Stomach smooth muscle (tissue), 2 donors: ENCODE results near the gene PRXL2A.

Experiments
- H3K27ac ChIP-seq: one replicate; pipeline ENCODE4 v1.7.0; 2013; ENCODE audit warnings: mild to moderate bottlenecking, low read length, inconsistent platforms
- H3K27me3 ChIP-seq, 2 donors: one replicate each; pipeline ENCODE4 v1.7.0; 2013; ENCODE audit warnings: low read length in 2 of 2; ENCODE audit not compliant: insufficient read depth in 2 of 2, control insufficient read depth in 1 of 2
- H3K36me3 ChIP-seq, 2 donors: one replicate each; pipeline ENCODE4 v1.7.0; 2013; ENCODE audit warnings: low read length in 2 of 2; ENCODE audit not compliant: control insufficient read depth in 2 of 2, insufficient read depth in 2 of 2
- H3K4me1 ChIP-seq: one replicate; pipeline ENCODE4 v1.7.0; 2013; ENCODE audit warnings: low read length; ENCODE audit not compliant: control insufficient read depth, insufficient read depth
- H3K4me3 ChIP-seq, 2 donors: one replicate each; pipeline ENCODE4 v1.7.0; 2013; ENCODE audit warnings: low read length in 2 of 2
- H3K9ac ChIP-seq, 2 donors: one replicate each; pipeline ENCODE4 v1.7.0; 2013; ENCODE audit warnings: low read length in 2 of 2, mild to moderate bottlenecking in 1 of 2
- H3K9me3 ChIP-seq, 2 donors: one replicate each; pipeline ENCODE4 v1.7.0; 2013; ENCODE audit warnings: low read length in 2 of 2; ENCODE audit not compliant: control insufficient read depth in 2 of 2
- donor health status: healthy.
- donor health status: Pancreatic carcinoma.

The PRXL2A gene

GRCh38 chr10:80462299-80462980 is 54.1 kb downstream of the PRXL2A start:
- Histone ChIP-seq H3K27ac (peak overlapping the region; percentile 49), H3K27me3 (no peaks in the 10 kb centered on the region), H3K4me1 (peaks cover 80% of the 10 kb centered on the region), H3K4me3 (peak overlapping the region in 1 of 2 donors; percentile 47), H3K36me3 (no peaks in the 10 kb centered on the region), H3K9me3 (no peaks in the 10 kb centered on the region), H3K9ac (peak overlapping the region in 1 of 2 donors; percentile 29)

DNA sequence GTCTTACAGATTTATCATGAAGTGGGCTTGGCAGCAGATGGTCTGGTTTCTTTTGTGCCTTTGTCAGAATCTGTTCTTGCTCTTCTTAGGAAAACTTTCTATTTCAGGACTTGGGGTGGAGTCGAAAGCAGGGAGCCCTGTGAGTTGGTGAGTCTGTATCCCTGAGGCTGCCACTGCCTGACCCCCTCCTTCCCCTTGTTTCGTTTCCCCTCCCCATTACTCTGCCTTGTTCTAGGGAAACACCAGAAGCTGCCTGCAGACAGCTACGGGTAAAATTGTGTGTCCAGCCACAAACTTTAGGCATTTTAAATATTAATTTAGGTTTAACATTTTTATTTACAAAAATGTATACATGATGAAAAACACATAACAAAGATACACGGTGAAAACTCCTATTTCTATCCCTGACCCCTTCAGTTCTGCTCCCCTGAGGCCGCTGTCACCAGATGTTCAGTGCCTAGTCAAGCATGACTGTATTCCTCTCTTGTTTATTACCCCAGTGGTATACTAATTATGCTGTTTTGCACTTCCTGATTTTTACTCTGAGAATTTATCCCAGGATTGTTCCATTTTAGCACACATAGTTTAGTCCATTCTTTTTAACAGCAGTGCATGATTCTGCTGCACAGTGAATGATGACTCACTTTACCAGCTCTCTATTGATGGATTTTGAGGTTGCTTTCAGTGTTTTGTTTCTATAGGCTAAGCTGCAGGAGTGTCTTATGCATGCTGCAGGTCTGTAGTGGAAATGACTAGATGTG is 54.8 kb downstream of the PRXL2A start:
- peaks cover 81% of the 10 kb centered on the region for H3K4me1 ChIP-seq
- H3K36me3 ChIP-seq: no peaks in the 10 kb centered on the region
- no peaks in the 10 kb centered on the region for H3K27me3 ChIP-seq
- peak overlapping the region in 1 of 2 donors; percentile 29 for H3K9ac ChIP-seq
- H3K9me3 ChIP-seq: no peaks in the 10 kb centered on the region
- peak overlapping the region in 1 of 2 donors; percentile 47 for H3K4me3 ChIP-seq
- peak overlapping the region; percentile 49 for H3K27ac ChIP-seq

DNA sequence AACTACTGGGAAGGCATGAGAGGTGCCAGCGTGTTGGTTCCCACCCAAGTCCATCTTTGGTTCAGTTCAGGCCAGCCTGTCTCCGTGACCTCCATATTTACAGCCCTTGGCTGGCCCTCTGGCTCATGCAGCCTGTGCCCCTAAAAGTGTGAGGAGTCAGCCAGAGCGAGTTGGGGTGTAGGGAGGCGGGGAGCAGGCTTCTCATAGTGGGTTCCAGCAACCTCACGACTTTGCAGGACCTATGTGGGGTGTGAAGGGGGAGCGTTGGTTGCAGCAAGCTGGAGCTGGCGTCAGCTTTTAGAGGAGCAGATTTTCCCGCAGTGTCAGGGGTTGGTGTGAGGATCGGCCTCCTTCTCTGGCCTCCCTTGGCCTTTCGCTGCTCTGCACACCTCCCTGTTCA is 55.5 kb downstream of the PRXL2A start:
- Histone ChIP-seq H3K4me1 (peaks cover 76% of the 10 kb centered on the region), H3K9me3 (no peaks in the 10 kb centered on the region), H3K9ac (no peak overlapping the region), H3K36me3 (no peaks in the 10 kb centered on the region), H3K27ac (no peak overlapping the region), H3K4me3 (no peak overlapping the region), H3K27me3 (no peaks in the 10 kb centered on the region)

DNA sequence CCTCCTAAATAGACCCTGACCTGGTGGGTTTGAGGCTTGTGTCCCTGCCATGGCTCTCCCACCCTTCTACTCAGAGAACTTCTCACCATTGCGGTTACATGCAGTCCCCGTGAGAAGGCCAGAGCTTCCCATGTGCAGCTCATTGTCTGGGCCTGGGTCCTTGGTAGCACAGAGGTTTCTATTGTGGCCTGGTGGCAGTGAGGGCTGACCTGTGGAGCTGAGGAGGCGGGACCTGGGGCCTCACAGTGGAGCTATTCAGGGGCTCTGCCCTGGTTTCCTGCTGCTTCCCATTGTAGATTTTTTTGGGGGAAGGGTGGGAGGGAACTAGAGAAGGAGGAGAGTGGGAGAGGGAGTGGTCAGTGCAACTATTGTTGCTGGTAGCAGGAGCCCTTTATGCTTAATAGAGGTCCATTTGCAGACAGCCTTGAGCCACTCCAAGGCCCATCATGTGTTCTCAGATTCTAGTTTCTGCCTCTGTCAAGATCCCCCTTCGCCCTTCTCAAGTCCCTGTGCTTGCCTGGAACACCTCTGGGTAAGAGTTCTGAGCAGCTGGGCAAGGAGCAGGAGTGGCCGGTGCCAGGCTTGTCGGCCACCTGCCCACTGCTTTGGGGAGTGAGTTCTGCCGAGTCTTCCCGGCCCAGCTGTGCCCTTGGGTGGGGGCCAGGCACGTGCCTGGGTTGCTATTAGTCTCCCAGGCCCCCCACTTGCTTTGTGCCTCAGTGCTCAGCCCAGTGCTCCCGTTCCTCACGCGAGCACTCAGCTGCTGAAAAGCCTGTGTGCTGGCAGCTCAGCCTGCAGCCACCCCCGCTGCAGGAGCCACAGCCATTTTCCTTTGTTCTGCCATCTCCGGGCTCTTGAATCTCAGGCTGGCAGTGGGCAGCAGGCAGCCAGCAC is 56.5 kb downstream of the PRXL2A start:
- Histone ChIP-seq H3K9ac (peak overlapping the region; percentile 5 to 50), H3K27me3 (no peaks in the 10 kb centered on the region), H3K36me3 (no peaks in the 10 kb centered on the region), H3K4me3 (peak overlapping the region; percentile 40 to 58), H3K27ac (peak overlapping the region; percentile 53), H3K9me3 (no peaks in the 10 kb centered on the region), H3K4me1 (peaks cover 68% of the 10 kb centered on the region)

GRCh38 chr10:80465451-80465835 is 57.1 kb downstream of the PRXL2A start:
- H3K9ac ChIP-seq: peak overlapping the region in 1 of 2 donors; percentile 50
- peak overlapping the region; percentile 11 for H3K27ac ChIP-seq
- no peaks in the 10 kb centered on the region for H3K27me3 ChIP-seq
- peaks cover 63% of the 10 kb centered on the region for H3K4me1 ChIP-seq
- H3K36me3 ChIP-seq: no peaks in the 10 kb centered on the region
- no peaks in the 10 kb centered on the region for H3K9me3 ChIP-seq
- H3K4me3 ChIP-seq: peak overlapping the region; percentile 40 to 58

DNA sequence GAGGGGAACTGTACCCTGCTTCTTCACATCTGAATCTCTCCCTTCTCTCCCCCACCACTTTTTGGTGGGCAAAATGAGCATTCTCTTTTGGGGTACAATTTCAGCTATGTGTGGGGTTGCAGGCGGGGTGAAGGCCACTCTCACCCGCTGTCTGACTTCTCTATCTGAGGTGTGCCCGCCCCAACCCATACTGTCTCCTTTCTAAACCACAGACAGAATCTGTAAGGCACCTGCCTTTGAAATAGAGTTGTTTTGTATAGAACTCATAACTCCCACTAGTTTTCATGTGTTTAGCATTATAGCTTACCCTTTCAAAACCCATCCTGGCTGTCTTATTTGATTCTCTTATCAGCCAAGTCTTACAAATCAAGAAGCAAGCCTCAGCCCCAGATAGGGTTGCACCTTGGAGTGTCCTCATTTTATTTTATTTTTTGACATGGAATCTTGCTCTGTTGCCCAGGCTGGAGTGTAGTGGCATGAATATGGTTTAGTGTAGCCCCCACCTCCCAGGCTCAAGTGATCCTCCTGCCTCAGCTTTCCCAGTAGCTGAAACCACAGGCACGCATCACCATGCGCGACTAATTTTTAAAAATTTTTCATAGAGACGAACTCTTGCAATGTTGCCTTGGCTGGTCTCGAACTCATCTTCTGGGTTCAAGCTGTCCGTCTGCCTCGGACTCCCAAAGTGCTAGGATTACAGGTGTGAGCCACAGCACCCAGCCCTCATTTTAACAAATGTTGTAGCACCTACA is 57.7 kb downstream of the PRXL2A start:
- Histone ChIP-seq H3K4me3 (no peak overlapping the region), H3K27ac (peak overlapping the region; percentile 11), H3K9me3 (no peaks in the 10 kb centered on the region), H3K9ac (peak overlapping the region in 1 of 2 donors; percentile 50), H3K4me1 (peaks cover 63% of the 10 kb centered on the region), H3K27me3 (no peaks in the 10 kb centered on the region), H3K36me3 (peaks cover 0 to 6% of the 10 kb centered on the region in 2 donors)

DNA sequence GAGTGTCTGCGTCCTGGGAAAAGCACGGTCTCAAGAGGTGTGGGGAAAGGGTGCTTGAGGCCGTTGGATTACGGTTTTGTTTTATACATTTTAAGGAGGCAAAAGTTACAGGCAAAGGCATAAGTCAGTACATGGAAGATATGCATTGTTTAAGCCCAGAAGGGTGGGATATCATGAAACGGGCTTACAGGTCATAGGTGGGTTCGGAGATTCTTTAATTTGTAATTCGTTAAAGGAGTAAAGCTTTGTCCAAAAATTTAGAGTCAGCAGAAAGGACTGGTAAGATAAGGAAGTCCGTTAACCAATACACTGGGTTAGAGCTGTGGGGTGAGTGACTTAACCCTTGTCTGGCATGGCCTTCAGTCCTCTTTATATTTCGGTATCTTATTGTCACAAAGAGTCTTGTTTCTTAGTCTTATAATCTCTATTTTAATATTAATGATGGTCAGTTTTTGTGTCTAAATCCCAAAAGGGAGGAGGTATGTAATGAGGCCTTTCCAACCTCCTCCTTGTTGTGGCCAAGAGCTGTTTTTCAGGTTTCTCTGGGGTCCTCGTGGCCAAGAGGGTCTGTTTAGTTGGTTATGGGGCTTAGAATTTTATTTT is 58.5 kb downstream of the PRXL2A start:
- Histone ChIP-seq H3K9me3 (no peaks in the 10 kb centered on the region), H3K36me3 (peaks cover 0 to 8% of the 10 kb centered on the region in 2 donors), H3K27ac (no peak overlapping the region), H3K4me1 (peaks cover 55% of the 10 kb centered on the region), H3K27me3 (no peaks in the 10 kb centered on the region), H3K4me3 (no peak overlapping the region), H3K9ac (no peak overlapping the region)

DNA sequence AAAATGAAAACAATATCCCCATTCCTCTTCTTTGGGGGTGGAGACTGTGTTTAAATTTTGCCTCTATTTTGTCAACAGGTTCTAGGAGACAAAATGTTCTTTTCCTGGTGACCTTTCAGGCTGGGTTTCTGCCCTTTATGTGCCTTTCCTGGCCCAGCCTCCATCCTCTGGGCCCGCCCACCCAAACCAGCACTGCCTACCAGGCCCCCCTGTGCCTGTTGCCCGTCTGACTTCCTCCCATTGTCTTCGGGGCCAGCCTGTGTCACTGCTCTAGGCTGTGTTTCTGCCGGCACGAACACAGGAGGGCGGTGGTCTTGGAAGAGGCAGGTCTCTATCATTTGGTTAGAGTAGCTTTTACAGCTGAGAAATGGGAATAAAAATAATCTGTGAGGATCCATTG is 59.7 kb downstream of the PRXL2A start:
- Histone ChIP-seq H3K4me3 (no peak overlapping the region), H3K4me1 (peaks cover 48% of the 10 kb centered on the region), H3K36me3 (peaks cover 0 to 8% of the 10 kb centered on the region in 2 donors)

DNA sequence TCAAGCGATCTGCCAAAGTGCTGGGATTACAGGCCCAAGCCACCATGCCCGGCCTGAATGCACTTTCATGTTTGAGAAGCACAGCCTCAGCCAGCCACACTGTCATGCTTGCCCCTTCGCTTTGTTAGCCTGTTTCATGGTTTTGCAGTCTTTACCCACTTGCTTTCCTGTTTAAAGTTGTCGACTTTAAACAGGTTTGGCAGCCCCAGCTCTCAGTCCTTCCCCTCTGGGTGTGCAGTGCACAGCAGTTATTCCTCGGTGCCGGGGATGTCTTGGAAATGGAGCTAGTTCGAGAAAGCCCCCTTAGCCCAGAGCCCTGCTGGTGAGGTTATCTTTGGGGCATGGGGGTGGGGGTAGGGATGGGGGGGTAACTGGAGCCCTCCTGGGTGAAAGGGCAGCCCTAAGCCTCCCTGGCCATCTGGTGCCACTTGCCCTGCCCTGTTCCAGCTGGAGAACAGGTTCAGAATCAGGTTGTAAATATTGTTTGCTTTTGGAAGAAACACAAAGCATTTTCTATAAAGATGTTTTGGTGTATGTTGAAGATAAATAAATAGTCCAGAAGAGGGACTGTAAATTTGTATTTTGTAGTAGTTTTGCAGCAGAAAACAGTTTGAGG is 60.6 kb downstream of the PRXL2A start:
- Histone ChIP-seq H3K36me3 (peaks cover 0 to 8% of the 10 kb centered on the region in 2 donors), H3K4me3 (no peak overlapping the region), H3K9me3 (no peaks in the 10 kb centered on the region), H3K4me1 (peaks cover 40% of the 10 kb centered on the region), H3K9ac (no peak overlapping the region), H3K27me3 (no peaks in the 10 kb centered on the region), H3K27ac (no peak overlapping the region)

More for the DNA sequence above, 59.7 kb downstream of the PRXL2A start:
- H3K27ac ChIP-seq: no peak overlapping the region
- H3K9ac ChIP-seq: no peak overlapping the region
- no peaks in the 10 kb centered on the region for H3K9me3 ChIP-seq
- H3K27me3 ChIP-seq: no peaks in the 10 kb centered on the region
